ENCODE data around the gene MANSC1. TPM values are rescaled to one million over a fixed set of nuclear protein-coding genes. Genes with fewer than 3 reads are reported as not detected.
A peak's percentile ranks its signal among the peaks of the same experiment; 100 is the strongest.

The MANSC1 gene
- total and polyA plus RNA-seq, 10 of the 15 experiments (the other 5 are each of a cell fraction or from before 2014, with no cell fraction given) = 0.02 to 0.23 (median 0.11) TPM; not detected in 2

GRCh38 chr12:12358528-12358927, 8.5 kb upstream of the MANSC1 start:
- TF ChIP-seq POU2F2 (IDR thresholded peaks at IDR 0.05; ENCODE audit: borderline replicate concordance, low read depth, low read length) = peak; percentile 62; the same call in 1 of the 3 replicates
- TF ChIP-seq MEF2B (IDR thresholded peaks at IDR 0.05; ENCODE audit: partially characterized antibody, poor library complexity, severe bottlenecking) = peak; percentile 63
- peak; percentile 70 for TF ChIP-seq ZNF217 (IDR thresholded peaks at IDR 0.05)
- no peak for TF ChIP-seq RAD51 (IDR thresholded peaks at IDR 0.05)
- TF ChIP-seq YBX1 (IDR thresholded peaks at IDR 0.05) = no peak
- no peak for TF ChIP-seq ZNF274 (IDR thresholded peaks at IDR 0.05; ENCODE audit: insufficient read depth, insufficient read length)
- TF ChIP-seq USF2 (IDR thresholded peaks at IDR 0.05; ENCODE audit: borderline replicate concordance, low read depth, low read length) = no peak
- TF ChIP-seq SMARCA5 (IDR thresholded peaks at IDR 0.05) = no peak
- no peak for TF ChIP-seq ZZZ3 (IDR thresholded peaks at IDR 0.05; ENCODE audit: control insufficient read depth, insufficient read length, low read depth)
- no peak for TF ChIP-seq NFIC (IDR thresholded peaks at IDR 0.05; ENCODE audit: low read depth, low read length)
- TF ChIP-seq NR2F1 (conservative IDR thresholded peaks at IDR 0.05) = no peak
- no peak for TF ChIP-seq MLLT1 (IDR thresholded peaks at IDR 0.05)
- no peak for TF ChIP-seq E2F8 (IDR thresholded peaks at IDR 0.05; ENCODE audit: low read depth, partially characterized antibody)
- POLR2A ChIA-PET = interaction anchor here (0.5 to 3.6 kb wide), 19 partner anchors 9 to 709 kb away, joined by 3 to 23 read pairs (median 5); no protein-coding TSS in a partner anchor
- SMC1A ChIA-PET (ENCODE audit: uncharacterized antibody, unreplicated experiment) = interaction anchor here (0.7 to 3.6 kb wide), 27 partner anchors 8 to 735 kb away, joined by 3 to 27 read pairs (median 4); partner anchors contain the start of gene DUSP16
- ATAC-seq (peak; percentile 2), DNase-seq (ENCODE audit: low read depth, low spot score) (no peak), FAIRE-seq (no peak)
- in situ Hi-C loops (cut with MboI) = no loop called here
- Histone ChIP-seq H3K4me2 (ENCODE audit: control insufficient read depth, insufficient read depth) (peak overlapping the region; percentile 14), H3K36me3 (ENCODE audit: control insufficient read depth in 2 of 2, insufficient read depth in 2 of 2, low read length in 1 of 2) (no peaks in the 10 kb centered on the region), H3K4me3 (peak overlapping the region; percentile 71), H3K79me2 (ENCODE audit: control insufficient read depth, insufficient read depth, low read length) (peaks cover 34% of the 10 kb centered on the region), H3K9me3 (replicated peaks; ENCODE audit: control insufficient read depth, insufficient read depth, low read length) (no peaks in the 10 kb centered on the region), H3K9ac (ENCODE audit: control insufficient read depth, insufficient read depth, low read length) (peak overlapping the region; percentile 95), H2AFZ (ENCODE audit: control insufficient read depth, low read depth, low read length) (peak overlapping the region; percentile 16), H3K27me3 (replicated peaks in 1 of 2; ENCODE audit: control insufficient read depth in 2 of 2, insufficient read depth in 2 of 2, low read length in 1 of 2) (no peaks in the 10 kb centered on the region), H3K27ac (ENCODE audit: control insufficient read depth, insufficient read depth) (peak overlapping the region; percentile 97), H4K20me1 (ENCODE audit: control insufficient read depth, insufficient read depth) (no peaks in the 10 kb centered on the region), H3K4me1 (ENCODE audit: control insufficient read depth, insufficient read depth, low read length) (no peaks in the 10 kb centered on the region)
- BruUV-seq (replicated peaks) = no TSS peak
- CTCF ChIA-PET = interaction anchor here (0.6 to 2.8 kb wide), 26 partner anchors 9 to 813 kb away, joined by 3 to 32 read pairs (median 4); no protein-coding TSS in a partner anchor
- RAD21 ChIA-PET (ENCODE audit: unreplicated experiment) = interaction anchor here (0.9 to 4.0 kb wide), 25 partner anchors 9 to 779 kb away, joined by 3 to 29 read pairs (median 5); partner anchors contain the start of gene CREBL2
- intact Hi-C loops (cut with micrococcal nuclease; ENCODE audit: unreplicated experiment) = loop anchor here (5.0 kb wide), 2 partner anchors 339 to 359 kb away; partner anchors contain the start of genes CDKN1B and GPR19
- 1% methylated on average over 4 of the region's 4 CpGs for WGBS (ENCODE audit: insufficient coverage, insufficient replicate concordance, low lambda C conversion rate, missing lambda C conversion rate)

Measured in GM12878 (cell line).